C4-2B (cell line): ENCODE results near the gene RNF166.

Source experiments
- CTCF ChIP-seq: fragments of 450-650 bp; conservative IDR thresholded peaks from 2 replicates; pipeline ENCODE4 v1.5.1; 2017; ENCODE audit warnings: mild to moderate bottlenecking
- ZFX ChIP-seq: fragments of 450-650 bp; IDR thresholded peaks from 2 replicates; pipeline ENCODE4 v1.6.1; 2017

GRCh38 chr16:88710556-88710955, 4.3 kb upstream of the RNF166 start:
- no peak for TF ChIP-seq CTCF
- TF ChIP-seq ZFX, result no peak
